ENCODE data around the gene PLXNC1.

DNA sequence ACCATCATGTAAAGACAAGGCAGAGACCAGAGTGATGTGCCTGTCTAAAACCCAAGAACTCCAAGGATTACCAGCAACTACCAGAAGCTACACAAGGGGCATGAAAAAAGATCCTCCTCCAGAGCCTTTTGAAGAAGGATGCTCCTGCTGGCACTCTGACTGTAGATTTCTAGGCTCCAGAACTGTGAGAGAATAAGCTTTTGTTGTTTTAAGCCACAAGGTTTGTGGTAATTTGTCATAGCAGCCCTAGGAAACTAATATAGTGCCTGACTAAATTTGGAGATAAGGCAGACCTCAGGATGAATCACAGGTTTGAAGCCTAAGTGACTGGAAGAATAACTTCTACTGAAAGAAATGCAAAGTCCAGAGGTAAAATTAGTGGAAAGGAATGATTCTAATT is 178.3 kb downstream of the PLXNC1 start:
- TF ChIP-seq, protein P1, sequence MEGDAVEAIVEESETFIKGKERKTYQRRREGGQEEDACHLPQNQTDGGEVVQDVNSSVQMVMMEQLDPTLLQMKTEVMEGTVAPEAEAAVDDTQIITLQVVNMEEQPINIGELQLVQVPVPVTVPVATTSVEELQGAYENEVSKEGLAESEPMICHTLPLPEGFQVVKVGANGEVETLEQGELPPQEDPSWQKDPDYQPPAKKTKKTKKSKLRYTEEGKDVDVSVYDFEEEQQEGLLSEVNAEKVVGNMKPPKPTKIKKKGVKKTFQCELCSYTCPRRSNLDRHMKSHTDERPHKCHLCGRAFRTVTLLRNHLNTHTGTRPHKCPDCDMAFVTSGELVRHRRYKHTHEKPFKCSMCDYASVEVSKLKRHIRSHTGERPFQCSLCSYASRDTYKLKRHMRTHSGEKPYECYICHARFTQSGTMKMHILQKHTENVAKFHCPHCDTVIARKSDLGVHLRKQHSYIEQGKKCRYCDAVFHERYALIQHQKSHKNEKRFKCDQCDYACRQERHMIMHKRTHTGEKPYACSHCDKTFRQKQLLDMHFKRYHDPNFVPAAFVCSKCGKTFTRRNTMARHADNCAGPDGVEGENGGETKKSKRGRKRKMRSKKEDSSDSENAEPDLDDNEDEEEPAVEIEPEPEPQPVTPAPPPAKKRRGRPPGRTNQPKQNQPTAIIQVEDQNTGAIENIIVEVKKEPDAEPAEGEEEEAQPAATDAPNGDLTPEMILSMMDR (IDR thresholded peaks at IDR 0.05; ENCODE audit: low read length) = no peak
- no peak for TF ChIP-seq EZH2 (IDR thresholded peaks at IDR 0.05; ENCODE audit: borderline replicate concordance, low read length)

Measured in OCI-LY1 (cell line).